Neural progenitor cell (in vitro differentiated cells): Measurements from ENCODE around the gene SLC2A9. TPM values are rescaled to one million over a fixed set of nuclear protein-coding genes. Genes with fewer than 3 reads are reported as not detected.

Experiments used
- DNase-seq: peaks from one replicate; pipeline ENCODE4 v3.0.0-alpha.2; 2016; ENCODE audit warnings: low spot score
- H2AFZ ChIP-seq: fragments of 200-600 bp; sonication (generic); replicated peaks from 2 replicates; pipeline ENCODE4 v1.6.1; 2016; ENCODE audit warnings: antibody characterized with exemption
- H3F3A ChIP-seq: fragments of 200-600 bp; sonication (generic); 2 replicates; pipeline ENCODE4 v1.6.1; 2016; ENCODE audit warnings: antibody characterized with exemption, low read depth
- H3K27ac ChIP-seq: fragments of 200-600 bp; sonication (generic); 2 replicates; pipeline ENCODE4 v1.5.1; 2016; ENCODE audit warnings: mild to moderate bottlenecking
- H3K27me3 ChIP-seq: fragments of 200-600 bp; sonication (generic); 2 replicates; pipeline ENCODE4 v1.6.1; 2016; ENCODE audit warnings: mild to moderate bottlenecking, moderate library complexity
- H3K36me3 ChIP-seq: fragments of 200-600 bp; sonication (generic); 2 replicates; pipeline ENCODE4 v1.5.1; 2016
- H3K4me1 ChIP-seq: fragments of 200-600 bp; sonication (generic); 2 replicates; pipeline ENCODE4 v1.6.1; 2016; ENCODE audit warnings: mixed run types
- H3K4me2 ChIP-seq: fragments of 200-600 bp; sonication (generic); 2 replicates; pipeline ENCODE4 v1.6.1; 2016
- H3K4me3 ChIP-seq: fragments of 200-600 bp; sonication (generic); 2 replicates; pipeline ENCODE4 v1.5.1; 2016
- H3K79me2 ChIP-seq: fragments of 200-600 bp; sonication (generic); 2 replicates; pipeline ENCODE4 v1.6.1; 2016; ENCODE audit warnings: low read depth
- H3K9ac ChIP-seq: fragments of 200-600 bp; sonication (generic); 2 replicates; pipeline ENCODE4 v1.6.1; 2016
- H3K9me3 ChIP-seq: fragments of 200-600 bp; sonication (generic); 2 replicates; pipeline ENCODE4 v1.5.1; 2016; ENCODE audit warnings: low read depth
- H4K20me1 ChIP-seq: fragments of 200-600 bp; sonication (generic); 2 replicates; pipeline ENCODE4 v1.6.1; 2016; ENCODE audit warnings: low read depth
- H3K27ac Mint-ChIP-seq: 3 replicates; pipeline ENCODE4 v1.8.0; 2021; ENCODE audit warnings: mixed read lengths
- H3K27me3 Mint-ChIP-seq: 2 replicates; pipeline ENCODE4 v1.8.0; 2022; ENCODE audit warnings: low read depth, mild to moderate bottlenecking, inconsistent platforms, moderate library complexity, mixed read lengths; ENCODE audit not compliant: insufficient read depth
- H3K36me3 Mint-ChIP-seq: 3 replicates; pipeline ENCODE4 v1.8.0; 2021; ENCODE audit warnings: mixed read lengths
- H3K4me1 Mint-ChIP-seq: 3 replicates; pipeline ENCODE4 v1.8.0; 2021; ENCODE audit warnings: mixed read lengths
- H3K4me3 Mint-ChIP-seq: 3 replicates; pipeline ENCODE4 v1.8.0; 2021; ENCODE audit warnings: mild to moderate bottlenecking, moderate library complexity, mixed read lengths
- H3K9me3 Mint-ChIP-seq: 3 replicates; pipeline ENCODE4 v1.8.0; 2020; ENCODE audit warnings: mixed read lengths
- CTCF ChIP-seq: fragments of 200-600 bp; sonication (generic); IDR thresholded peaks from 2 replicates; pipeline ENCODE4 v1.5.1; 2017; ENCODE audit warnings: antibody characterized with exemption, mild to moderate bottlenecking
- EZH2 ChIP-seq: fragments of 200-600 bp; sonication (generic); IDR thresholded peaks from 2 replicates; pipeline ENCODE4 v1.6.1; 2017; ENCODE audit warnings: antibody characterized with exemption, mild to moderate bottlenecking, moderate library complexity
- EZH2phosphoT487 ChIP-seq: fragments of 200-600 bp; sonication (generic); IDR thresholded peaks from 2 replicates; pipeline ENCODE4 v1.6.1; 2017; ENCODE audit warnings: antibody characterized with exemption
- total RNA-seq: library from RNA; depleted of rRNA; stranded (reverse); fragments of >200 nt; gene quantifications from 2 replicates; pipeline ENCODE4 v1.2.3, GENCODE V29; 2015; ENCODE audit warnings: low replicate concordance

The SLC2A9 gene
- total RNA-seq, 1 donor from 2014 or later, result not detected

GRCh38 chr4:10055871-10056270 lies 34.6 kb upstream of the SLC2A9 start:
- no peak for DNase-seq

GRCh38 chr4:10054571-10055041 lies 33.3 kb upstream of the SLC2A9 start:
- H3K4me1 ChIP-seq, result peaks cover 30% of the 10 kb centered on the region
- DNase-seq, result no peak
- H3K79me2 ChIP-seq, result no peaks in the 10 kb centered on the region
- no peak overlapping the region for H2AFZ ChIP-seq
- H3K4me3 Mint-ChIP-seq, result no peak overlapping the region
- H3F3A ChIP-seq, result no peaks in the 10 kb centered on the region
- peaks cover 38% of the 10 kb centered on the region for H3K4me1 Mint-ChIP-seq
- no peaks in the 10 kb centered on the region for H3K27me3 ChIP-seq
- no peaks in the 10 kb centered on the region for H4K20me1 ChIP-seq
- TF ChIP-seq EZH2phosphoT487 (no peak), CTCF (no peak), EZH2 (no peak)
- H3K9me3 Mint-ChIP-seq, result peaks cover 2% of the 10 kb centered on the region
- H3K4me3 ChIP-seq, result no peak overlapping the region
- no peaks in the 10 kb centered on the region for H3K36me3 Mint-ChIP-seq
- peaks cover 16% of the 10 kb centered on the region for H3K27me3 Mint-ChIP-seq
- H3K9me3 ChIP-seq, result no peaks in the 10 kb centered on the region
- no peak overlapping the region for H3K9ac ChIP-seq
- H3K36me3 ChIP-seq, result no peaks in the 10 kb centered on the region
- no peak overlapping the region for H3K27ac ChIP-seq
- H3K4me2 ChIP-seq, result no peak overlapping the region
- no peak overlapping the region for H3K27ac Mint-ChIP-seq

More at GRCh38 chr4:10055871-10056270, 34.6 kb upstream of the SLC2A9 start:
- Histone ChIP-seq H3K27me3 (no peaks in the 10 kb centered on the region), H3K79me2 (no peaks in the 10 kb centered on the region), H3K9me3 (no peaks in the 10 kb centered on the region), H3K9ac (no peak overlapping the region), H3F3A (no peaks in the 10 kb centered on the region), H3K36me3 (no peaks in the 10 kb centered on the region), H3K27ac (no peak overlapping the region), H3K4me3 (no peak overlapping the region), H4K20me1 (no peaks in the 10 kb centered on the region), H2AFZ (no peak overlapping the region), H3K4me1 (peaks cover 18% of the 10 kb centered on the region), H3K4me2 (no peak overlapping the region)
- TF ChIP-seq EZH2phosphoT487 (no peak), CTCF (no peak), EZH2 (no peak)
- Mint-ChIP-seq H3K4me1 (peaks cover 28% of the 10 kb centered on the region), H3K36me3 (no peaks in the 10 kb centered on the region), H3K9me3 (peaks cover 2% of the 10 kb centered on the region), H3K27me3 (peaks cover 10% of the 10 kb centered on the region), H3K27ac (no peak overlapping the region), H3K4me3 (no peak overlapping the region)

GRCh38 chr4:10053635-10054453 lies 32.5 kb upstream of the SLC2A9 start:
- Histone ChIP-seq H3K4me3 (no peak overlapping the region), H3K36me3 (no peaks in the 10 kb centered on the region), H3K4me2 (no peak overlapping the region), H3K9me3 (no peaks in the 10 kb centered on the region), H3K4me1 (peaks cover 33% of the 10 kb centered on the region), H3K79me2 (no peaks in the 10 kb centered on the region), H3K27ac (no peak overlapping the region), H3F3A (no peaks in the 10 kb centered on the region), H2AFZ (no peak overlapping the region), H3K27me3 (no peaks in the 10 kb centered on the region), H3K9ac (no peak overlapping the region), H4K20me1 (no peaks in the 10 kb centered on the region)
- H3K4me3 Mint-ChIP-seq, result no peak overlapping the region
- peaks cover 44% of the 10 kb centered on the region for H3K4me1 Mint-ChIP-seq
- DNase-seq, result no peak
- no peaks in the 10 kb centered on the region for H3K36me3 Mint-ChIP-seq
- peaks cover 17% of the 10 kb centered on the region for H3K27me3 Mint-ChIP-seq
- no peak overlapping the region for H3K27ac Mint-ChIP-seq
- TF ChIP-seq EZH2phosphoT487 (no peak), EZH2 (no peak), CTCF (no peak)
- H3K9me3 Mint-ChIP-seq, result no peaks in the 10 kb centered on the region
